ENCODE data around the gene APOBEC3G. TPM values are rescaled to one million over a fixed set of nuclear protein-coding genes. Genes with fewer than 3 reads are reported as not detected.

Gene APOBEC3G
- total RNA-seq, 1 donor from 2014 or later: 19.2 TPM

GRCh38 chr22:39130152-39130704, 53.2 kb downstream of the APOBEC3G start:
- Histone ChIP-seq H3K27ac (no peak overlapping the region), H3K27me3 (ENCODE audit: low read depth) (no peaks in the 10 kb centered on the region), H3K4me1 (peaks cover 16% of the 10 kb centered on the region), H3K36me3 (peaks cover 44% of the 10 kb centered on the region), H3K4me3 (no peak overlapping the region), H3K9me3 (no peaks in the 10 kb centered on the region)
- intact Hi-C loops (cut with DNase I): no loop called here
- ATAC-seq (no peak), DNase-seq (no peak)
- TF ChIP-seq CTCF (IDR thresholded peaks at IDR 0.05): no peak

GRCh38 chr22:39130892-39131855, 54.1 kb downstream of the APOBEC3G start:
- H3K27ac ChIP-seq: no peak overlapping the region

DNA sequence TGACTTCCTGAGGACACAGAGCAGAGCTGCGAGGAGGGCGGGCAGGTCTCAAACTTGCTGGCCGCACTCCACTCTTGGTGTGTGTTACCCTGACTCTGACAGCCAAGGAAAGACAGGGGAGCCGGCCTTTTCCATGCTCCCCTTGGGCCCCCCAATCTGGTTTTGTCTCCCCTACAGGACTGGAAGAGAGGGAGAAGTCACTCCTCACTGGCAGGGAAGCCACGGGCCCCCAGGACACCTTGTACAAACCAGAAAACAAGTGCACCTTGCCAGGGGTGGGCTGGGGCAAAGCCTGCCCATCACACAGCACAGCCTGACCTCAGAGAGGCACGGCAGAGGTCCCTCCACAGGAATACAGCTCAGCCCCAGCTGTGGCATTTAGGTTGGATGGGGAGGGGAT, 55.2 kb downstream of the APOBEC3G start:
- Histone ChIP-seq H3K4me1 (peaks cover 16% of the 10 kb centered on the region), H3K4me3 (no peak overlapping the region), H3K27me3 (ENCODE audit: low read depth) (no peaks in the 10 kb centered on the region), H3K27ac (no peak overlapping the region), H3K9me3 (no peaks in the 10 kb centered on the region), H3K36me3 (peaks cover 47% of the 10 kb centered on the region)
- DNase-seq (no peak), ATAC-seq (no peak)
- intact Hi-C loops (cut with DNase I): no loop called here
- TF ChIP-seq CTCF (IDR thresholded peaks at IDR 0.05): no peak

More at GRCh38 chr22:39130892-39131855, 54.1 kb downstream of the APOBEC3G start:
- no peaks in the 10 kb centered on the region for H3K27me3 ChIP-seq (ENCODE audit: low read depth)
- no peaks in the 10 kb centered on the region for H3K9me3 ChIP-seq
- no peak overlapping the region for H3K4me3 ChIP-seq
- no peak for TF ChIP-seq CTCF (IDR thresholded peaks at IDR 0.05)
- H3K4me1 ChIP-seq: peaks cover 16% of the 10 kb centered on the region
- H3K36me3 ChIP-seq: peaks cover 44% of the 10 kb centered on the region
- intact Hi-C loops (cut with DNase I): no loop called here
- DNase-seq: no peak
- peak; percentile 22 to 27 for ATAC-seq

GRCh38 chr22:39132871-39133524, 55.9 kb downstream of the APOBEC3G start:
- Histone ChIP-seq H3K4me3 (no peak overlapping the region), H3K4me1 (peaks cover 16% of the 10 kb centered on the region), H3K9me3 (no peaks in the 10 kb centered on the region), H3K27ac (no peak overlapping the region), H3K36me3 (peaks cover 51% of the 10 kb centered on the region), H3K27me3 (ENCODE audit: low read depth) (no peaks in the 10 kb centered on the region)
- DNase-seq (no peak), ATAC-seq (no peak)
- TF ChIP-seq CTCF (IDR thresholded peaks at IDR 0.05): no peak
- intact Hi-C loops (cut with DNase I): no loop called here

DNA sequence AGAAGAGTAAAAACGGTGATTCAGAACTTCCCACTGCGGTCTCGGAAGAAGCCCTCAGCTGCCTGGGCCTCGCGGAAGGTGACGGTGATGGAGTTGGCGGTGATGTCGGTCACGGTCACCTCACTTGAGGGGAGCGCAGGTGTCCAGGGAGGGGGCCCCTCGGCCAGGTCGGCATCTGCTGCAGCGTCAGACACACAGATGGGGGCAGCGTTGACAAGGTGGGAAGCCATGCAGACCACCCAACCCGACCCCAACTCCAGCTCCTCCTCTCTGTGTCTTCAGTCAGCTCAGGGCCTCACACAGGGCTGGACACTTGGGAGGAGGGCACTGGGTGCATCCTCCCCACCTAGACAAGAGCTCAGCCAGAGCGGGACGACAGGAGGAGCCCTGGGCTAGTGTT, 56.8 kb downstream of the APOBEC3G start:
- Histone ChIP-seq H3K27ac (no peak overlapping the region), H3K4me3 (no peak overlapping the region), H3K4me1 (peaks cover 16% of the 10 kb centered on the region), H3K27me3 (ENCODE audit: low read depth) (no peaks in the 10 kb centered on the region), H3K9me3 (no peaks in the 10 kb centered on the region), H3K36me3 (peaks cover 58% of the 10 kb centered on the region)
- DNase-seq (no peak), ATAC-seq (no peak)
- intact Hi-C loops (cut with DNase I): no loop called here
- TF ChIP-seq CTCF (IDR thresholded peaks at IDR 0.05): no peak

Data from lower lobe of right lung (tissue), 2 donors.